Measurements from ENCODE around the gene MRO.

The MRO gene

GRCh38 chr18:50855976-50856757 lies 36.4 kb upstream of the MRO start:
- Histone ChIP-seq H3K9ac (ENCODE audit: low read depth in 1 of 2, low read length in 2 of 2) (no peak overlapping the region), H3K9me3 (ENCODE audit: control insufficient read depth in 2 of 2, low read length in 2 of 2) (no peaks in the 10 kb centered on the region), H3K27ac (ENCODE audit: low read depth in 2 of 2, low read length in 2 of 2) (no peak overlapping the region), H3K4me1 (ENCODE audit: control insufficient read depth in 2 of 2, insufficient read depth in 2 of 2, low read length in 2 of 2) (peaks cover 12 to 17% of the 10 kb centered on the region in 2 donors), H3K27me3 (ENCODE audit: control insufficient read depth in 2 of 2, insufficient read depth in 2 of 2, low read length in 2 of 2) (no peaks in the 10 kb centered on the region), H3K4me3 (ENCODE audit: low read length in 2 of 2) (no peak overlapping the region), H3K36me3 (ENCODE audit: control insufficient read depth in 2 of 2, insufficient read depth in 2 of 2, low read length in 2 of 2) (no peaks in the 10 kb centered on the region)

- peaks cover 12 to 17% of the 10 kb centered on the region in 2 donors for H3K4me1 ChIP-seq (ENCODE audit: control insufficient read depth in 2 of 2, insufficient read depth in 2 of 2, low read length in 2 of 2)
- H3K4me3 ChIP-seq (ENCODE audit: low read length in 2 of 2) = peak overlapping the region in 1 of 2 donors; percentile 44
- H3K27me3 ChIP-seq (ENCODE audit: control insufficient read depth in 2 of 2, insufficient read depth in 2 of 2, low read length in 2 of 2) = no peaks in the 10 kb centered on the region
- no peak overlapping the region for H3K9ac ChIP-seq (ENCODE audit: low read depth in 1 of 2, low read length in 2 of 2)
- no peaks in the 10 kb centered on the region for H3K9me3 ChIP-seq (ENCODE audit: control insufficient read depth in 2 of 2, low read length in 2 of 2)
- no peaks in the 10 kb centered on the region for H3K36me3 ChIP-seq (ENCODE audit: control insufficient read depth in 2 of 2, insufficient read depth in 2 of 2, low read length in 2 of 2)
- H3K27ac ChIP-seq (ENCODE audit: low read depth in 2 of 2, low read length in 2 of 2) = peak overlapping the region; percentile 65 to 84
Measured at GRCh38 chr18:50853863-50854271, 34.1 kb upstream of the MRO start.

GRCh38 chr18:50850307-50851065 lies 30.7 kb upstream of the MRO start:
- peaks cover 12 to 17% of the 10 kb centered on the region in 2 donors for H3K4me1 ChIP-seq (ENCODE audit: control insufficient read depth in 2 of 2, insufficient read depth in 2 of 2, low read length in 2 of 2)
- no peak overlapping the region for H3K9ac ChIP-seq (ENCODE audit: low read depth in 1 of 2, low read length in 2 of 2)

GRCh38 chr18:50849419-50849821 lies 29.6 kb upstream of the MRO start:
- no peak overlapping the region for H3K4me3 ChIP-seq (ENCODE audit: low read length in 2 of 2)
- H3K9me3 ChIP-seq (ENCODE audit: control insufficient read depth in 2 of 2, low read length in 2 of 2) = no peaks in the 10 kb centered on the region
- no peaks in the 10 kb centered on the region for H3K36me3 ChIP-seq (ENCODE audit: control insufficient read depth in 2 of 2, insufficient read depth in 2 of 2, low read length in 2 of 2)
- no peaks in the 10 kb centered on the region for H3K27me3 ChIP-seq (ENCODE audit: control insufficient read depth in 2 of 2, insufficient read depth in 2 of 2, low read length in 2 of 2)
- peaks cover 7 to 13% of the 10 kb centered on the region in 2 donors for H3K4me1 ChIP-seq (ENCODE audit: control insufficient read depth in 2 of 2, insufficient read depth in 2 of 2, low read length in 2 of 2)
- no peak overlapping the region for H3K27ac ChIP-seq (ENCODE audit: low read depth in 2 of 2, low read length in 2 of 2)
- H3K9ac ChIP-seq (ENCODE audit: low read depth in 1 of 2, low read length in 2 of 2) = no peak overlapping the region

More at GRCh38 chr18:50850307-50851065, 30.7 kb upstream of the MRO start:
- H3K9me3 ChIP-seq (ENCODE audit: control insufficient read depth in 2 of 2, low read length in 2 of 2) = no peaks in the 10 kb centered on the region
- H3K27me3 ChIP-seq (ENCODE audit: control insufficient read depth in 2 of 2, insufficient read depth in 2 of 2, low read length in 2 of 2) = no peaks in the 10 kb centered on the region
- H3K36me3 ChIP-seq (ENCODE audit: control insufficient read depth in 2 of 2, insufficient read depth in 2 of 2, low read length in 2 of 2) = no peaks in the 10 kb centered on the region
- H3K4me3 ChIP-seq (ENCODE audit: low read length in 2 of 2) = no peak overlapping the region
- H3K27ac ChIP-seq (ENCODE audit: low read depth in 2 of 2, low read length in 2 of 2) = no peak overlapping the region

- no peak overlapping the region for H3K27ac ChIP-seq (ENCODE audit: low read depth in 2 of 2, low read length in 2 of 2)
- no peaks in the 10 kb centered on the region for H3K27me3 ChIP-seq (ENCODE audit: control insufficient read depth in 2 of 2, insufficient read depth in 2 of 2, low read length in 2 of 2)
- no peaks in the 10 kb centered on the region for H3K9me3 ChIP-seq (ENCODE audit: control insufficient read depth in 2 of 2, low read length in 2 of 2)
- no peaks in the 10 kb centered on the region for H3K36me3 ChIP-seq (ENCODE audit: control insufficient read depth in 2 of 2, insufficient read depth in 2 of 2, low read length in 2 of 2)
- H3K9ac ChIP-seq (ENCODE audit: low read depth in 1 of 2, low read length in 2 of 2) = no peak overlapping the region
- no peak overlapping the region for H3K4me3 ChIP-seq (ENCODE audit: low read length in 2 of 2)
- peaks cover 3 to 9% of the 10 kb centered on the region in 2 donors for H3K4me1 ChIP-seq (ENCODE audit: control insufficient read depth in 2 of 2, insufficient read depth in 2 of 2, low read length in 2 of 2)
Measured at GRCh38 chr18:50848991-50849390, 29.2 kb upstream of the MRO start.

- no peaks in the 10 kb centered on the region for H3K9me3 ChIP-seq (ENCODE audit: control insufficient read depth in 2 of 2, low read length in 2 of 2)
- H3K4me1 ChIP-seq (ENCODE audit: control insufficient read depth in 2 of 2, insufficient read depth in 2 of 2, low read length in 2 of 2) = peaks cover 0 to 2% of the 10 kb centered on the region in 2 donors
- no peak overlapping the region for H3K27ac ChIP-seq (ENCODE audit: low read depth in 2 of 2, low read length in 2 of 2)
- no peaks in the 10 kb centered on the region for H3K27me3 ChIP-seq (ENCODE audit: control insufficient read depth in 2 of 2, insufficient read depth in 2 of 2, low read length in 2 of 2)
- H3K4me3 ChIP-seq (ENCODE audit: low read length in 2 of 2) = no peak overlapping the region
- H3K36me3 ChIP-seq (ENCODE audit: control insufficient read depth in 2 of 2, insufficient read depth in 2 of 2, low read length in 2 of 2) = no peaks in the 10 kb centered on the region
- H3K9ac ChIP-seq (ENCODE audit: low read depth in 1 of 2, low read length in 2 of 2) = no peak overlapping the region
Measured at GRCh38 chr18:50848061-50848551, 28.3 kb upstream of the MRO start.

- Histone ChIP-seq H3K4me3 (ENCODE audit: low read length in 2 of 2) (no peak overlapping the region), H3K4me1 (ENCODE audit: control insufficient read depth in 2 of 2, insufficient read depth in 2 of 2, low read length in 2 of 2) (no peaks in the 10 kb centered on the region), H3K9ac (ENCODE audit: low read depth in 1 of 2, low read length in 2 of 2) (no peak overlapping the region), H3K27ac (ENCODE audit: low read depth in 2 of 2, low read length in 2 of 2) (no peak overlapping the region), H3K36me3 (ENCODE audit: control insufficient read depth in 2 of 2, insufficient read depth in 2 of 2, low read length in 2 of 2) (no peaks in the 10 kb centered on the region), H3K27me3 (ENCODE audit: control insufficient read depth in 2 of 2, insufficient read depth in 2 of 2, low read length in 2 of 2) (no peaks in the 10 kb centered on the region), H3K9me3 (ENCODE audit: control insufficient read depth in 2 of 2, low read length in 2 of 2) (no peaks in the 10 kb centered on the region)
Measured at GRCh38 chr18:50847192-50847591, 27.4 kb upstream of the MRO start.

- H3K27ac ChIP-seq (ENCODE audit: low read depth in 2 of 2, low read length in 2 of 2) = no peak overlapping the region
- no peaks in the 10 kb centered on the region for H3K9me3 ChIP-seq (ENCODE audit: control insufficient read depth in 2 of 2, low read length in 2 of 2)
- no peaks in the 10 kb centered on the region for H3K27me3 ChIP-seq (ENCODE audit: control insufficient read depth in 2 of 2, insufficient read depth in 2 of 2, low read length in 2 of 2)
- H3K4me3 ChIP-seq (ENCODE audit: low read length in 2 of 2) = no peak overlapping the region
- H3K4me1 ChIP-seq (ENCODE audit: control insufficient read depth in 2 of 2, insufficient read depth in 2 of 2, low read length in 2 of 2) = no peaks in the 10 kb centered on the region
- no peaks in the 10 kb centered on the region for H3K36me3 ChIP-seq (ENCODE audit: control insufficient read depth in 2 of 2, insufficient read depth in 2 of 2, low read length in 2 of 2)
- H3K9ac ChIP-seq (ENCODE audit: low read depth in 1 of 2, low read length in 2 of 2) = no peak overlapping the region
Measured at GRCh38 chr18:50844960-50845359, 25.1 kb upstream of the MRO start.

GRCh38 chr18:50844554-50844953 lies 24.7 kb upstream of the MRO start:
- no peaks in the 10 kb centered on the region for H3K4me1 ChIP-seq (ENCODE audit: control insufficient read depth in 2 of 2, insufficient read depth in 2 of 2, low read length in 2 of 2)
- no peaks in the 10 kb centered on the region for H3K36me3 ChIP-seq (ENCODE audit: control insufficient read depth in 2 of 2, insufficient read depth in 2 of 2, low read length in 2 of 2)
- no peaks in the 10 kb centered on the region for H3K9me3 ChIP-seq (ENCODE audit: control insufficient read depth in 2 of 2, low read length in 2 of 2)
- no peak overlapping the region for H3K9ac ChIP-seq (ENCODE audit: low read depth in 1 of 2, low read length in 2 of 2)
- H3K27me3 ChIP-seq (ENCODE audit: control insufficient read depth in 2 of 2, insufficient read depth in 2 of 2, low read length in 2 of 2) = no peaks in the 10 kb centered on the region
- no peak overlapping the region for H3K4me3 ChIP-seq (ENCODE audit: low read length in 2 of 2)
- H3K27ac ChIP-seq (ENCODE audit: low read depth in 2 of 2, low read length in 2 of 2) = no peak overlapping the region

- H3K4me3 ChIP-seq (ENCODE audit: low read length in 2 of 2) = no peak overlapping the region
- H3K9me3 ChIP-seq (ENCODE audit: control insufficient read depth in 2 of 2, low read length in 2 of 2) = no peaks in the 10 kb centered on the region
- no peak overlapping the region for H3K9ac ChIP-seq (ENCODE audit: low read depth in 1 of 2, low read length in 2 of 2)
- H3K4me1 ChIP-seq (ENCODE audit: control insufficient read depth in 2 of 2, insufficient read depth in 2 of 2, low read length in 2 of 2) = no peaks in the 10 kb centered on the region
- H3K36me3 ChIP-seq (ENCODE audit: control insufficient read depth in 2 of 2, insufficient read depth in 2 of 2, low read length in 2 of 2) = no peaks in the 10 kb centered on the region
- no peak overlapping the region for H3K27ac ChIP-seq (ENCODE audit: low read depth in 2 of 2, low read length in 2 of 2)
- no peaks in the 10 kb centered on the region for H3K27me3 ChIP-seq (ENCODE audit: control insufficient read depth in 2 of 2, insufficient read depth in 2 of 2, low read length in 2 of 2)
Measured at GRCh38 chr18:50842846-50843245, 23.0 kb upstream of the MRO start.

All from mucosa of rectum (tissue), 2 donors.